Cerebellar cortex (tissue), 1 donor: ENCODE results near the gene PTGDR2.

Experiments used
- DNase-seq: peaks from one replicate; pipeline ENCODE4 v3.0.0-alpha.2; 2015; ENCODE audit warnings: low spot score

The PTGDR2 gene

GRCh38 chr11:60874421-60875365 lies 18.9 kb upstream of the PTGDR2 start:
- DNase-seq, result no peak

GRCh38 chr11:60873533-60873932 lies 17.8 kb upstream of the PTGDR2 start:
- no peak for DNase-seq

DNA sequence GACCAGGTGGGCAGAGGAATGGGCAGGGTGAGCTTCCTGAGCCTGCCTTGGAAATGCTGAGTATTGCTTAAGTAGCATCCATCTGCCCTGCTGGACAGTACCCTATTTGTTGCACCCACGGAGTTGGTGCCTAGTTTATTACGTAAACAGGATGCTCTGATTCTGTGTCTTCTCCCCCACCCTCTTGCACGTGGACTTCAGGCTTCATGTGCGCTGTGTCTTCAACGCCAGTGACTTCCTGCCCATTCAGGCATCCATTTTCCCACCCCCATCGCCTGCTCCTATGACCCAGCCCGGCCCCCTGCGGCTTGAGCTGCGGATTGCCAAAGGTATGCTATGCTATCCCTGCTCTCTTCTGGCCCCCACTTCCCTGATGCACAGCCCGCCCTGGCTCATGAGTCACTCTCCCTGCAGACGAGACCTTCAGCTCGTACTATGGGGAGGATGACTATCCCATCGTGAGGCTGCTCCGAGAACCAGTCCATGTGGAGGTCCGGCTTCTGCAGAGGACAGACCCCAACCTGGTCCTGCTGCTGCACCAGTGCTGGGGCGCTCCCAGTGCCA lies 17.3 kb upstream of the PTGDR2 start:
- DNase-seq, result peak; percentile 61

- DNase-seq, result no peak
Measured at GRCh38 chr11:60872124-60872960, 16.6 kb upstream of the PTGDR2 start.

DNA sequence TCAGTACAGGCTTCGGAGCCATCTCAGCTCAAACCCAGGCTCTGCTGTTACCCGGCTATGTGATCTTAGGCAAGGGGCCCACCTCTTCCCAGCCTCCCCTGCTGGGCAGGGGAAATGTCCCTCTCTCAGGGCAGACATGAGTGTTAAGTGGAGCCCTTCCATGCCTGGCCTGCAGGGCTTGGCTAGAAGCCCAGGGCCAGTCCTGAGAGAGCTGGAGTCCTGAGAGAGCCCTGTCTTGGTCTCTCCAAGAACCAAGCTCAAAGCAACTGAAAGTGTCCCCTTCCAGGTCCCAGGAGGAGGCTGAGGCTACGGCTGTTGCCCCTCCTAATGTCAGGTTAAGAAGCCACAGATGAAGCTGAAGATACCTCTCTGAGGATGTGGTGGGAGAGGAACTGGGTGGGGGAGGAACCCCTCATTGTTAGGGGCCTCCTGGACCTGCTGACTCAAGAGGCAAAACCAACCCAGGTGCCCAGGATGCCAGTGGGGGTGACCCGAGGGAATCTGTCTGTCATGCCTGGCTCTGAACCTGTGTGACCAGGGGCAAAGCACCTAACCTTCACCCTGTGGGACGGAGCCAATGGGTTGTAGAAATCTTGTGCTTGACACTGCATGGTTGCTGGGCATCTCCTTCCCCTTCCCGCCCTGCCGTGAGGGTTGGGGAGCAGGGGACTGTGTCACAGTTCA lies 15.8 kb upstream of the PTGDR2 start:
- no peak for DNase-seq

GRCh38 chr11:60870733-60871377 lies 15.1 kb upstream of the PTGDR2 start:
- no peak for DNase-seq

GRCh38 chr11:60870276-60870675 lies 14.5 kb upstream of the PTGDR2 start:
- DNase-seq, result peak; percentile 63

GRCh38 chr11:60869451-60869825 lies 13.7 kb upstream of the PTGDR2 start:
- no peak for DNase-seq

DNA sequence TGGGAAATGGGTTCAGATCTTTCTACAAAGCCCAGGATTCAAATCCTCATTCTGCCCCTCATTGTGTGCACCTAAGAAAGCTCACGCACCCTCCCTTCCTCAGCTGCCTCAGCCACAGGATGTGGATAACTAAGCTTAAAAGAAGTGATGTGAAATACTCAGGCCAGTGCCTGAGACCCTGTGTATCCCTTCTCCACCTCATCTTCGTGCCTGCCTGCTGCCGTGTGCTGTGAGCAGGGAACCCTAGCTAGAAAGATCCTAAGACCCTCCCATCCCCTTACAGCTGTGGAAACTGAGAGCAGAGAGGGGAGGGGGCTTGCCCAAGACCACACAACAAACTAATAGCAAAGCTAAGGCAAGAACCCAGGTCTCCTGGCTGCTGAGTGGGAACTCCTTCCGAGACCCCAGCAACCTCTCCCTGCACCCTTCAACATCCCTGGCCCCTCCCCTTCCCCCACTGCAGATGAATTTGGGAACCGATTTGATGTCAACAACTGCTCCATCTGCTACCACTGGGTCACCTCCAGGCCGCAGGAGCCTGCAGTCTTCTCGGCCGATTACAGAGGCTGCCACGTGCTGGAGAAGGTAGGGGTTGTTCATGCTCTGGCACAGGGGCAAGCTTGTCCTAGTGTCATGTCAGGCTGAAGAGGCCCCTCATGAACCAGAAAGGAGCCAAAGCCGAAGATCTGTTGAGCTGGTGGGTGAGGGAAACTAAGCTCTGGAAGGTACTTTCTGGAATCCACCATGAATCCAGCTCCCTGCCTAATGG lies 13.1 kb upstream of the PTGDR2 start:
- no peak for DNase-seq

- DNase-seq, result no peak
Measured at GRCh38 chr11:60867871-60868681, 12.3 kb upstream of the PTGDR2 start.

DNA sequence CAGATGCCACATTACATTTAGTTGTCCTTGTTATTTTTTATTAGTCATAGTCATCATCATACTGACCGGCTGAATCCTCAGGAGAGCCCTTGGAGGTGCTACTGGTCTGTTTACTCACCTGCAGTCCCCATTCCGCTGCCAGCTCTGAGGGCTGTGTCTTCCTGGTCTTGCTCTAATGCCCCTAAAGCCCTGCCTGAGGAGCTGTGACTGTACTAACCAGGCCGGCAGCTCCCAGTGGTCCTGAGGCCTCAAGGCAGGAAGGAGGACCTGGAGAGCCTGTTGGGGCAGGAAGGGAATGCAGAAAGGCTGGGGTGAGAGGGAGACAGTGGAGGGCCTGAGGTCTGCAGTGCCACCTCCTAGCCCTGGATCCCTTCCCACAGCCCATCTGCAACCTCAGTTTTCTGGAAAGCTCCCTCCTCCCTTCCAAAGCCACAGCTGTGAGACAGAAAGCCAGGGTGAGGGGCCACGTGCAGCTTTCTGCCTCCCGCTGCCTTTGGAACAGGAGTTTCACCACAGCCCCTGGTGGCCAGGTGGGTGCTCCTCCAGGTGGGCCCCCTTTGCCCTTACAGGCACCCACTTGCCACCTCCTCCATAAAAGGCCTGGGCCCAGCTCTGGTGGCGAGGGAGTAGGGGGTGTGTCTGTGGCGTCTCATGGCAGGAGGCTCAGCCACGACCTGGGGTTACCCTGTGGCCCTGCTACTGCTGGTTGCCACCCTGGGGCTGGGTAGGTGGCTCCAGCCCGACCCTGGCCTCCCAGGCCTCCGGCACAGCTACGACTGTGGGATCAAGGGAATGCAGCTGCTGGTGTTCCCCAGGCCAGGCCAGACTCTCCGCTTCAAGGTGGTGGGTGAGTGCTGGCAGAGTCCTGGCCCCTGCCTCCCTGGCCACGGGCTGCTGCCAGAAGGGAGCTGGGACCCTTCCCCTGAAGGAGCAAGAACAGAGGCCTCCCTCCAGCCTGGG lies 11.4 kb upstream of the PTGDR2 start, which contains the start of gene ZP1:
Gene ZP1, plus strand, starts transcription at position 632 of the 960 bp plus-strand sequence. Its CDS starts 20 bp downstream, at position 652.
- no peak for DNase-seq

DNA sequence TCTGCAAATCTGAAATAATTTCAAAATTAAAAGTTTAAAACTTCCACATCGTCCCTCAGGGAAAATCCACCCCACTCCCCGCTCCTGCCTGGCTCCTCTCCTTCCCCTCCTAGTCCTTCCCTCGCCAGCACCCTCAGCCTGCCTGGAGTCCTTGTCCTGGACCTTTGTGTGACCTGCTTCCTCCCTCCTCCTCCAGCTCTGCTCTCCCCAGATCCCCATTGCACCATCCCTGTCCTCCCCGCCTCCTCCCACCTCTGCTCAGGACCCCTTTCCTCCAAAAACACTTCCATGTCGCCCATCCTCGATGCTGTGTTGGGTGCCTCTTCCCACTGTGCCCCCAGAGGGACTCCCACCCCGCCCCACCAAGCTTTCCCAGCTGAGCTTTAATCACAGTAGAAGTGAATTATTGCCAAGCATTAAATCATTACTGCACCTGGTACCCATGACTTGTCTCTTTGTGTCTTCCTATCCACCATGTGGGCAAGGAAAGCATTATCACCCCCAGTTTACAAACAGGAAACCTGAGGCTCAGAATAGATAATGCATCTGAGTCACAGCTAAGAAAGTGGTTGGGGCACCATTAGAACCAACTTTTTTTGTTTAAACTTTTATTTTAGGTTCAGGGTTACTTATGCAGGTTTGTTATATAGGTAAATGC lies 9.2 kb upstream of the PTGDR2 start:
- no peak for DNase-seq

DNA sequence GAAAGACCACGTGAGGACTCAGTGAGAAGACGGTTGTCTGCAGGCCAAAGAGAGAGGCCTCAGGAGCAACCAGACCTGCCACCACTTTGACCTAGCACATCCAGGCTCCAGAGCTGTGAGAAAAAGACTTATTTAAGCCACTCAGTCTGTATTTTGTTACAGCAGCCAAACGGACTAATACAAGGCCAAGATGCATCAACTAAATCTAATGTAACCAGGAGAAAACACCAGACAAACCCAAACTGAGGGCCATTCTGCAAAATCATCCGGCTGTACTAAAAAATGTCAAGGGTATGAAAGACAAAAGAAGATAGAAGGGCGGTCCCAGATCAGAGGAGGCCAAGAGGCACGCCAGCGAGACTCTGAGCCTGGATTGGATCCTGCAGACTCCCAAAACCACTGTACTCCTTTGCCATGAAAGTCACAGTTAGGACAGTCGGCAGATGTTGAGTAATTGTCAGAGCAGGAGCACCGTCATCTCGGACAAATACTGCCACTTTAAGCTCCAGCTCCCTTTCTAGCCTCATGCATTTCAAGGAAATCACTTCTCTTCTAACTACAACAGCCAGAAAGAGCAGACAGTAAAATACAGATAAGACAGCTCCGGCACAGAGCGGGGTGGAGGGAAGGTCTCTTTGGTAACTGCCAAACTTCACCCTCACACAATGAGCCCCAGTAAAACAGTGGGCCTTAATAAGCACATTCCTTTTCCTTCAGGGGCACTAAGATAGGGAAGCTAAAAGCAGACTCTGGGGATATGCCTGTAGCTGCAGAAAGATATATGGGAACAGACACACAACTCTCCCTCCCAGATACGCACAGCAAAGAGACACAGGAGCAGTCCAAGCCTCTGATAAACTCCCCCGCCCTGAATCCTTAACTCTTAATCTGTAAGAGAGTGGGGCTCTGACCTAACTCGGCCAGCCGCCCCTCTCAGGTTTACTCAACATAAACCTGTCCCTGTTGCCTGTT lies 8.1 kb upstream of the PTGDR2 start:
- no peak for DNase-seq

GRCh38 chr11:60862171-60862570 lies 6.4 kb upstream of the PTGDR2 start:
- no peak for DNase-seq

DNA sequence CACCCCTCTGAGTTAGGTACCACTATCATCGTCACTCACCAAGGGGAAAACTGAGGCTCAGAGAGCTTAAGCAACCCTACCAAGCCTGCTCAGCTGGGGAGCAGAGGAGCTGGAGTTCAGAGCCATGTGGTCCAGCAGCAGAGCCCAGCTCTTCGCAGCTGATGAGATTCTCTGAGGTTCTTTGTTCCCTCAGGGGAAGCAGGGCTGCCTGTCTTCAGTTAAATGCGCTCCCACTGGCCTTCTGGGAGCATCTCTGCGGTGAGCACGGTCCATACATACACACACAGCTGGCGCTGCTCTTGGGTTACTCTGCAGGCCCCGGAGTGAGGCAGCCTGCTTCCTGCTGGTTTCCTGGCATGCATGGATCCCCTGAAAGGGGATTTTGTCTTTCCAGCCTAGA lies 5.2 kb upstream of the PTGDR2 start:
- DNase-seq, result no peak

DNA sequence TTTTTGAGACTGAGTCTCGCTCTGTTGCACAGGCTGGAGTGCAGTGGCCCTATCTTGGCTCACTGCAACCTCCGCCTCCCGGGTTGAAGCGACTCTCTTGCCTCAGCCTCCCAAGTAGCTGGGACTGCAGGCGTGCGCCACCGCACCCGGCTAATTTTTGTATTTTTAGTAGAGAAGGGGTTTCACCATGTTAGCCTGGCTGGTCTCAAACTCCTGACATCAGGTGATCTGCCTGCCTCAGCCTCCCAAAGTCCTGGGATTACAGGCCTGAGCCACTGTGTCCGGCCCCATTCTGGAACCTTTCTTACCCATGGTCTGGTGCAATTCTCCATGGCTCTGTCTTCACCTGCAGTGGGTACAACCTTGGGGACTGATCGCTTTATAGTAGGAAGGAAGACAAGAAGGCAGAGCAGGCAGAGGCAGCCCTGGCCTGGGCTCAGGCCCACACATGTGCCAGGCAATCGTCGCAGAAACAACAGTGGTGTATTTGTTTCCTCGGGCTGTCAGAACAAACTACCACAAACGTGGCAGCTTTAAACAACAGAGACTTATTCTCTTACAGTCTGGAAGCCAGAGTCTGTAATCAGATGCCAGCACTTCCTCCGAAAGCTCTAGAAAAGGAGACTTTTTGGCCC lies 4.0 kb upstream of the PTGDR2 start:
- DNase-seq, result no peak
